Karpas-422 (cell line): ENCODE measurements around the gene UBE3B. TPM values are rescaled to one million over a fixed set of nuclear protein-coding genes. Genes with fewer than 3 reads are reported as not detected.
"Not testable (repeated sequence)": the region's sequence is repeated elsewhere in the genome, so short reads cannot be mapped to it uniquely, and the experiment has no call there.

Experiments
- DNase-seq: peaks from one replicate; pipeline ENCODE4 v3.0.0-alpha.2; 2015
- H2AFZ ChIP-seq: fragments of 200-600 bp; sonication (generic); 2 replicates; pipeline ENCODE4 v1.6.1; 2014; ENCODE audit warnings: antibody characterized with exemption, low read length, mixed read lengths
- H3K27ac ChIP-seq: fragments of 200-600 bp; sonication (generic); 2 replicates; pipeline ENCODE4 v1.5.1; 2014; ENCODE audit warnings: mild to moderate bottlenecking, low read length, moderate library complexity
- H3K27me3 ChIP-seq: fragments of 200-600 bp; sonication (generic); 2 replicates; pipeline ENCODE4 v1.6.1; 2014; ENCODE audit warnings: low read length, mixed read lengths
- H3K36me3 ChIP-seq: fragments of 200-600 bp; sonication (generic); 2 replicates; pipeline ENCODE4 v1.6.1; 2014; ENCODE audit warnings: low read length, mixed read lengths; ENCODE audit not compliant: insufficient read depth
- H3K4me1 ChIP-seq: fragments of 200-600 bp; sonication (generic); 2 replicates; pipeline ENCODE4 v1.6.1; 2014; ENCODE audit warnings: mild to moderate bottlenecking, low read length, mixed read lengths
- H3K4me2 ChIP-seq: fragments of 200-600 bp; sonication (generic); 2 replicates; pipeline ENCODE4 v1.6.1; 2014; ENCODE audit warnings: low read length, low read depth, mild to moderate bottlenecking; ENCODE audit not compliant: poor library complexity, severe bottlenecking
- H3K4me3 ChIP-seq: fragments of 200-600 bp; sonication (generic); 2 replicates; pipeline ENCODE4 v1.5.1; 2014; ENCODE audit warnings: mild to moderate bottlenecking, antibody characterized with exemption, low read length, mixed read lengths
- H3K79me2 ChIP-seq: fragments of 200-600 bp; sonication (generic); 2 replicates; pipeline ENCODE4 v1.6.1; 2014; ENCODE audit warnings: mild to moderate bottlenecking, low read length, mixed read lengths
- H3K9ac ChIP-seq: fragments of 200-600 bp; sonication (generic); 2 replicates; pipeline ENCODE4 v1.6.0; 2014; ENCODE audit warnings: low read length
- H3K9me2 ChIP-seq: fragments of 200-600 bp; sonication (generic), shearing (Covaris generic); replicated peaks from 2 replicates; pipeline ENCODE4 v1.6.0; 2014; ENCODE audit warnings: mild to moderate bottlenecking, low read length, moderate library complexity; ENCODE audit not compliant: insufficient read depth
- H3K9me3 ChIP-seq: fragments of 300-700, 200-600 bp; sonication (generic); 2 replicates; pipeline ENCODE4 v1.6.1; 2014; ENCODE audit warnings: low read length, mixed read lengths
- H4K20me1 ChIP-seq: fragments of 200-600 bp; sonication (generic); 2 replicates; pipeline ENCODE4 v1.6.1; 2014; ENCODE audit warnings: mild to moderate bottlenecking, antibody characterized with exemption, low read length, low read depth; ENCODE audit not compliant: insufficient read depth
- total RNA-seq: library from RNA; depleted of rRNA; stranded (reverse); fragments of >200 nt; shearing (Covaris generic); gene quantifications from 2 replicates; pipeline ENCODE4 v1.2.3, GENCODE V29; 2014; ENCODE audit warnings: low replicate concordance

Gene UBE3B
- total RNA-seq, 1 experiment from 2014 or later = 23.7 TPM

- Histone ChIP-seq H2AFZ (no peak overlapping the region), H3K4me2 (no peak overlapping the region), H3K4me3 (no peak overlapping the region), H4K20me1 (no peaks in the 10 kb centered on the region), H3K27ac (no peak overlapping the region), H3K36me3 (no peaks in the 10 kb centered on the region), H3K27me3 (no peaks in the 10 kb centered on the region), H3K79me2 (no peaks in the 10 kb centered on the region), H3K9me3 (no peaks in the 10 kb centered on the region), H3K9ac (no peak overlapping the region), H3K9me2 (no peaks in the 10 kb centered on the region), H3K4me1 (peaks cover 4% of the 10 kb centered on the region; the same call in 1 of the 2 replicates)
- no peak for DNase-seq
These were observed 42.9 kb upstream of the UBE3B start for GRCh38 chr12:109434582-109434981.

- H3K4me1 ChIP-seq = peaks cover 4% of the 10 kb centered on the region; the same call in 1 of the 2 replicates
- H3K27me3 ChIP-seq = no peaks in the 10 kb centered on the region
- H3K36me3 ChIP-seq = no peaks in the 10 kb centered on the region
- no peaks in the 10 kb centered on the region for H3K9me2 ChIP-seq
- H3K9me3 ChIP-seq = no peaks in the 10 kb centered on the region
- no peak overlapping the region for H3K27ac ChIP-seq
- H2AFZ ChIP-seq = no peak overlapping the region
- H4K20me1 ChIP-seq = no peaks in the 10 kb centered on the region
- no peak for DNase-seq
- H3K4me2 ChIP-seq = no peak overlapping the region
- no peak overlapping the region for H3K4me3 ChIP-seq
- H3K9ac ChIP-seq = no peak overlapping the region
- H3K79me2 ChIP-seq = no peaks in the 10 kb centered on the region
These were observed 41.8 kb upstream of the UBE3B start for GRCh38 chr12:109435428-109436187.

- H3K4me2 ChIP-seq = no peak overlapping the region
- H3K9me2 ChIP-seq = no peaks in the 10 kb centered on the region
- H2AFZ ChIP-seq = no peak overlapping the region
These were observed 41.3 kb upstream of the UBE3B start for GRCh38 chr12:109436188-109436560.

GRCh38 chr12:109439181-109439580 lies 38.3 kb upstream of the UBE3B start:
- no peaks in the 10 kb centered on the region for H3K4me1 ChIP-seq
- H3K9me3 ChIP-seq = no peaks in the 10 kb centered on the region
- H4K20me1 ChIP-seq = no peaks in the 10 kb centered on the region
- H3K36me3 ChIP-seq = no peaks in the 10 kb centered on the region
- no peaks in the 10 kb centered on the region for H3K27me3 ChIP-seq
- no peaks in the 10 kb centered on the region for H3K79me2 ChIP-seq
- no peak overlapping the region for H3K9ac ChIP-seq
- DNase-seq = no peak
- no peak overlapping the region for H3K27ac ChIP-seq
- H3K4me2 ChIP-seq = no peak overlapping the region
- H3K9me2 ChIP-seq = no peaks in the 10 kb centered on the region
- no peak overlapping the region for H2AFZ ChIP-seq
- no peak overlapping the region for H3K4me3 ChIP-seq

More at GRCh38 chr12:109436188-109436560, 41.3 kb upstream of the UBE3B start:
- Histone ChIP-seq H4K20me1 (no peaks in the 10 kb centered on the region), H3K79me2 (no peaks in the 10 kb centered on the region), H3K4me3 (no peak overlapping the region), H3K9me3 (no peaks in the 10 kb centered on the region), H3K9ac (no peak overlapping the region), H3K4me1 (peaks cover 4% of the 10 kb centered on the region; the same call in 1 of the 2 replicates), H3K36me3 (no peaks in the 10 kb centered on the region), H3K27me3 (no peaks in the 10 kb centered on the region), H3K27ac (no peak overlapping the region)
- no peak for DNase-seq

GRCh38 chr12:109439951-109440350 lies 37.5 kb upstream of the UBE3B start:
- not testable (repeated sequence) for H3K4me3 ChIP-seq, H3K36me3 ChIP-seq, H2AFZ ChIP-seq, H3K9me3 ChIP-seq, H4K20me1 ChIP-seq, H3K9me2 ChIP-seq, H3K27ac ChIP-seq, H3K27me3 ChIP-seq, H3K4me2 ChIP-seq, H3K9ac ChIP-seq, H3K79me2 ChIP-seq, DNase-seq, H3K4me1 ChIP-seq

GRCh38 chr12:109440851-109441490 lies 36.5 kb upstream of the UBE3B start:
- no peaks in the 10 kb centered on the region for H3K27me3 ChIP-seq
- H3K4me2 ChIP-seq = no peak overlapping the region
- no peaks in the 10 kb centered on the region for H3K36me3 ChIP-seq
- H3K4me3 ChIP-seq = no peak overlapping the region
- no peak for DNase-seq
- H3K9me3 ChIP-seq = no peaks in the 10 kb centered on the region
- H3K4me1 ChIP-seq = no peaks in the 10 kb centered on the region
- no peaks in the 10 kb centered on the region for H4K20me1 ChIP-seq
- no peak overlapping the region for H3K9ac ChIP-seq
- H2AFZ ChIP-seq = no peak overlapping the region
- H3K27ac ChIP-seq = no peak overlapping the region
- H3K9me2 ChIP-seq = no peaks in the 10 kb centered on the region
- no peaks in the 10 kb centered on the region for H3K79me2 ChIP-seq

GRCh38 chr12:109443794-109444193 lies 33.6 kb upstream of the UBE3B start:
- H3K27me3 ChIP-seq = no peaks in the 10 kb centered on the region
- no peaks in the 10 kb centered on the region for H3K79me2 ChIP-seq
- H3K9me3 ChIP-seq = no peaks in the 10 kb centered on the region
- H3K9ac ChIP-seq = no peak overlapping the region
- H2AFZ ChIP-seq = no peak overlapping the region
- no peaks in the 10 kb centered on the region for H3K4me1 ChIP-seq
- no peak overlapping the region for H3K27ac ChIP-seq
- no peaks in the 10 kb centered on the region for H3K9me2 ChIP-seq
- no peak overlapping the region for H3K4me2 ChIP-seq
- DNase-seq = no peak
- no peaks in the 10 kb centered on the region for H3K36me3 ChIP-seq
- H3K4me3 ChIP-seq = no peak overlapping the region
- H4K20me1 ChIP-seq = no peaks in the 10 kb centered on the region

- Histone ChIP-seq H3K4me3 (no peak overlapping the region), H3K27me3 (no peaks in the 10 kb centered on the region), H4K20me1 (no peaks in the 10 kb centered on the region), H3K36me3 (no peaks in the 10 kb centered on the region), H3K4me2 (no peak overlapping the region), H3K9me2 (no peaks in the 10 kb centered on the region), H3K79me2 (0 out of 2 replicates have a peak, but pooled peaks cover 2% of the 10 kb centered on the region), H3K4me1 (no peaks in the 10 kb centered on the region), H3K27ac (no peak overlapping the region), H2AFZ (no peak overlapping the region), H3K9me3 (no peaks in the 10 kb centered on the region), H3K9ac (no peak overlapping the region)
- no peak for DNase-seq
These were observed 33.2 kb upstream of the UBE3B start for GRCh38 chr12:109444259-109444658.
